HS-5 (cell line): ENCODE results near the gene PHOSPHO1.
"Not testable (repeated sequence)": the region's sequence is repeated elsewhere in the genome, so short reads cannot be mapped to it uniquely, and the experiment has no call there.

Experiments used
- DNase-seq: peaks from one replicate; pipeline ENCODE4 v3.0.0-alpha.2; 2012; ENCODE audit warnings: low read depth

Gene PHOSPHO1, protein sequence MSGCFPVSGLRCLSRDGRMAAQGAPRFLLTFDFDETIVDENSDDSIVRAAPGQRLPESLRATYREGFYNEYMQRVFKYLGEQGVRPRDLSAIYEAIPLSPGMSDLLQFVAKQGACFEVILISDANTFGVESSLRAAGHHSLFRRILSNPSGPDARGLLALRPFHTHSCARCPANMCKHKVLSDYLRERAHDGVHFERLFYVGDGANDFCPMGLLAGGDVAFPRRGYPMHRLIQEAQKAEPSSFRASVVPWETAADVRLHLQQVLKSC

DNA sequence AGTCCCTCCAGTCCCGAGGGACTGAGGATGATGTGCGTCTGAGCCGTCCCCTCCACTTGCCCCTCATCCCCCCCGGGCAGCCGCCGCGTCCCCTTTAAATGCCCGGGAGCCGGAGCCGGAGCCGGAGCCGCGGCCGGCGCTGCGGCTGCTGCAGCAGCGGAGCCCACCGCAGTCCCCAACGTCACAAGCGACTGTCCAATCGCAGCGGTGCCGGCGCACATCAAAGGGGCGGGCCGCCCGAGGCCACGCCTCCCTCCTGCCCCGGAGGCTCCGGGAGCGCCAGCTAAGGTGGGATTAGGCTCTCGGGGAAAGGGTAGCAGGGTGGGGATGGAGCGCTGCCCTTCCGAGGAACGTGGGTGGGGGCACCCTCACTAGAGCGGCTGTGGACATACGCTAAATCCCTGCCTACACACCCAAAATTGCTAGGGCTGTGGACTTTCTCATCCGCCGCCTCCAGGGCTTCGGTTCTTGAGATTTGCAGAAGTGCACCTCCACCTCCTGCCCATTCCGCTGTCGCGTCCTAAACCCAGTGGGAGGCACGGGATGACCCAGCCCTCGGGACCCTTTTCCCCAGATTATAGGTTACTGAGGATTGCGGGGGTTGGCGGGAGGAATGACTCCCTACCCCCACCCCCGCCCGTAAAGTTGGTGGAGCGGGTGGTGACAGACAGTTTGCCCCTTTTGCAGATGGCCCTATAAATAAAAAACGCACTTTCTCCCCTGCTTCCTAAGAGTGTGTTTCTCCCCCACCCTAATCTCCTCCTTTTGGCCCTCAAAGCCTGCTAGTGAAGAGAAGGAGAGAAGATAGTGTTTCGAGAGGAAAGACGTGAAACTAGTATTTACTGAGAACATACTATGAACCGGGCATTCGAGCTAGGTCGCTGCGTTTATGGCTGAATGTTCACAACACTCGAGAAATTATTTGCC is at the start of gene PHOSPHO1:
PHOSPHO1 (minus strand) TSS at position 152 of the 927 bp plus-strand sequence. CDS start 4,096 bp downstream, outside the sequence.
- no peak for DNase-seq

DNA sequence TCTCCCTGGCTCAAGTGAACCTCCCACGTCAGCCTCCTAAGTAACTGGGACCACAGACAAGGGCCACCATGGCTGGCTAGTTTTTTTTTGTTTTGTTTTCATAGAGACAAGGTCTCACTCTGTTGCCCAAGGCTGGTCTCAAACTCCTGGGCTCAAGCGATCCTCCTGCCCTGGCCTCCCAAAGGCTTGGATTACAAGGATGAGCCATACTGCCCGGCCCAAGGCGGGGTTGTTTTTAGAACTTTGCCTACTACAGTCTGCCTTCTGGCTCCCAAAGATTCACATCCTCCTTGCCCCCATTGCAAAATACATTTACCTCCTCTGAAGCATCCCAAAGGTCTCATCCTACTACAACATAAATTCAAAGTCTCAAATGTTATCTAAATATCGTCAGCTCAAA is 49.5 kb upstream of the PHOSPHO1 start:
- no peak for DNase-seq

DNA sequence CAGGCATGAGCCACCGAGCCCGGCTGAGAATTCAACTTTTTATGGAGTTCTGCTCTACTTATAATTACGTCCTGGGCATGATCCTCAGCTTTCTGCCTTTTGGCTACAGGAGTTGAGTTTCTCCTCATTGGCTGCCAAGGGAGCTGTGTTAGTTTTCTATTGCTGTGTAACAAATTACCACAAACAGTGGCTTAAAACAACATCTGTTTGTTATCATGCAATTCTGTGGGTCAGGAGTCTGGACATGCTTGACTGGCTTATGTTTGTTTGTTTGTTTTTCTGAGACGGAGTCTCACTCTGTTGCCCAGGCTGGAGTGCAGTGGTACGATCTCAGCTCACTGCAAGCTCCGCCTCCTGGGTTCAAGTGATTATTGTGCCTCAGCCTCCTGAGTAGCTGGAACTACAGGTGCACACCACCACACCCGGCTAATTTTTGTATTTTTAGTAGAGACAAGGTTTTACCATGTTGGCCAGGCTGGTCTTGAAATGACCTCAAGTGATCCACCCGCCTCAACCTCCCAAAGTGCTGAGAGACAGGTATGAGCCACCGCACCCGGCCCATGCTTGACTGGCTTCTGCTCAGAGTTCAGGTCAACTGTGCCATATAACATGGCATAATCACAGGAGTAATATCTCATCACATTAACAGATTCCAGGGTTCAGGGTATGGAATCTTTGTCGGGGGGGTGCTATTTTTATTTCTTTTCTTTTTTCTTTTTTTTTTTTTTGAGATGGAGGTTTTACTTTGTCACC is 48.9 kb upstream of the PHOSPHO1 start:
- DNase-seq, result not testable (repeated sequence)

DNA sequence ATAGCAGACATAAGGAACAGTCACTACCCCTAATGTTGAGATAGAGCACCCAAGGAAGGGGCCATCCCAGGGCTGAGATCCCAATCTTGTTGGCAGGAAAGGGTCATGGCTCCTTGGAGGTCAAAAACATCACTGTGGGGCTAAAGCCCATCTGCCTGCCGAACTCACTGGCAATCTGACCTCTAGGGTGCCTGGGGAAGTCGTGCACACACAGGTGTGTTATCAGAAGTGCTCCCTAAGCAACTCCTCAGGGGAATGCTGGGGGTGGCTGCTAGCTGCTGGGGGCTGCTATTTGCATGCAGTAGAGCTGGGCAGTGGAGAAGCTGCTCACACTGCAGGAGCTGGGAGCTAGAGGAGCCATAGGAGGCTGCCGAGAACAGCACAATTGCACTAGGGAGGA is 47.5 kb upstream of the PHOSPHO1 start:
- no peak for DNase-seq

DNA sequence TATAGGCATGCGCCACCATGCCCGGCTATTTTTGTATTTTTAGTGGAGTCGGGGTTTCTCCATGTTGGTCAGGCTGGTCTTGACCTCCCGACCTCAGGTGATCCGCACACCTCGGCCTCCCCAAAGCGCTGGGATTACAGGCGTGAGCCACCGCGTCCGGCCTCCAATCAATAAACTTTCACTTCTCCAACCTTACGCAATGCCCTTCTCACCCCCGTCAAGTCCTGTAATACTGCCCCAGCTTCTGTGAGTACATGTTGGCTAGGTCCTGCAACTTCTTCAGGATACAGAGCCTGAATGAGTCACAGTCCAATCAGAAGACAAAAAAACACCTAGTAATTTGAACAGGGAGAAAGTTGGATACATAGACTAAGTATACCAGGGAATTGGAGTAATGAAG is 47.1 kb upstream of the PHOSPHO1 start:
- DNase-seq, result no peak

DNA sequence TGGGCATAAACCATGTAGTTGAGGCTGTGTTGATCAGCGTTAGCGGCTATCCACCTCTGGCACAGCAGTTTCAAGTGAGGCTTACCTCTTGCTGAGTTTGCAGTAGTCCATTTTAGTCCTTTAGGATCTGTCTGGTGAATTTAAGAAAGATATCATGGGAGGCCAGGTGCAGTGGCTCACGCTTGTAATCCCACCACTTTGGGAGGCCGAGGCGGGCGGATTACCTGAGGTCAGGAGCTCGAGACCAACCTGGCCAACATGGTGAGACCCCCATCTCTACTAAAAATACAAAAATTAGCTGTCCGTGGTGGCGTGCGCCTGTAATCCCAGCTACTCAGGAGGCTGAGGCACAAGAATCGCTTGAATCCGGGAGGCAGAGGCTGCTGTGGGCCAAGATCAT is 45.4 kb upstream of the PHOSPHO1 start:
- not testable (repeated sequence) for DNase-seq

DNA sequence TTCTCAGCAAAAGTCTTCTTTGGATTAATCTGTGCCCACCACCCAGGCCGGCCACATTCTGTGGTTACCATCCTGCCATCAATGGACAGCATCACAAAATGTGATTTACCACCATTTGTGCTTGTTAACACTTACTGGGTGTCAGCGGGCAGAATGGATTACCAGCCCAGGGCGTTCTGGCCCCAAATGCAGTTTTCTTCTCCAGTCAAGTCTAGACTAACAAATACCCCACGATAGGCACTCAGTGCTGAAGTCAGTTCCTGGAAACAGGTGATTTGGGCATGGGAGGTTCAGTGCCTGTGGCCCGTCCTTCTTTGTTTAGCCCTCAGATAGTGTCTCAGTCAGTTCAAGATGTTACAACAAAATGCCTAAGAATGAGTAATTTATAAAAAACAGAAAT is 38.8 kb upstream of the PHOSPHO1 start:
- no peak for DNase-seq

DNA sequence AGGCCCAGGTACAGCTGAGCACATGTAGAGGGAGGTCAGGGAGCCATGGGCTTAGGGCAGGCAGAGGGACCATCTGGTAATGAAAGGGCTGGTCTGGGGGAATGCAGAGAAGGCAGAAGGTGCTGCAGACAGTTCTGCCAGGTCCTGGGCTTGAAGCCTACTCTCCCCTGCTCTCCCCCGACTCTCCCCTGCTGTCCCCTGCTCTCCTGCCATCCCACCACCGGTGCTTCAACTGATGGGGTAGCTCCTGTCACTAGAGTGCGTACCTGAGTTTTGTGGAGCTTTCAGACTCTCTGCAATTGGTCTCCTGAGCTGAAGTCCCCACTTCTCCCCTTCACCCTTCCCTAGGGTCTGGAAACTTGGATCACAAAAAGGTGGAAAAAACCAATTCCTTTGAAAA is 37.3 kb upstream of the PHOSPHO1 start:
- no peak for DNase-seq

DNA sequence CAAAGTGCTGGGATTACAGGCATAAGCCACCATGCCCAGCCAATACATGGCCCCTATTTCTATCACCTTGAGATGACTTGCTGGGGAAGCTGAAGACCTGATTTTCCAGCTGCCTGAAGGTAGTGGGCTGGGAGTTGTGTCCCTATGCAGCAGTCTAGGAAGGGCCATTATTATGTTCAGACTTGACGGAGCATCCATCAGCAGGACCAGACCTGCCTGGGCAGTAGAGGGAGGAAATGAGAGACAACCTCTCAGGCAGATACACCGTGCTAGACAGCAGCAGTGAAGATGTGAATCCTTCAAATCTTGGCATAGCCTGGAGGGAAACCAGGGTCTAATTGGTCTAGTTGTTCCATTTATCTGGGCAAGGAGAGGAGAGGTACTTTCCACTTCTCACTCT is 35.6 kb upstream of the PHOSPHO1 start:
- no peak for DNase-seq

DNA sequence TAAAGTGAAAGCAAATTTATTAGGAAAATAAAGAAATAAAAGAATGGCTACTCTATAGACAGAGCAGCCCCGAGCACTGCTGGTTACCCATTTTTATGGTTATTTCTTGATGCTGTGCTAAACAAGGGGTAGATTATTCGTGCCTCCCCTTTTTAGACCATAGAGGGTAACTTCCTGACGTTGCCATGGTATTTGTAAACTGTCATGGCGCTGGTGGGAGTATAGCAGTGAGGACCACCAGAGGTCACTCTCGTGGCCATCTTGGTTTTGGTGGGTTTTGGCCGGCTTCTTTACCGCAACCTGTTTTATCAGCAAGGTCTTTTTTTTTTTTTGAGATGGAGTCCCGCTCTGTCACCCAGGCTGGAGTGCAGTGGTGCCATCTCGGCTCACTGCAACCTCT is 31.0 kb upstream of the PHOSPHO1 start:
- not testable (repeated sequence) for DNase-seq

DNA sequence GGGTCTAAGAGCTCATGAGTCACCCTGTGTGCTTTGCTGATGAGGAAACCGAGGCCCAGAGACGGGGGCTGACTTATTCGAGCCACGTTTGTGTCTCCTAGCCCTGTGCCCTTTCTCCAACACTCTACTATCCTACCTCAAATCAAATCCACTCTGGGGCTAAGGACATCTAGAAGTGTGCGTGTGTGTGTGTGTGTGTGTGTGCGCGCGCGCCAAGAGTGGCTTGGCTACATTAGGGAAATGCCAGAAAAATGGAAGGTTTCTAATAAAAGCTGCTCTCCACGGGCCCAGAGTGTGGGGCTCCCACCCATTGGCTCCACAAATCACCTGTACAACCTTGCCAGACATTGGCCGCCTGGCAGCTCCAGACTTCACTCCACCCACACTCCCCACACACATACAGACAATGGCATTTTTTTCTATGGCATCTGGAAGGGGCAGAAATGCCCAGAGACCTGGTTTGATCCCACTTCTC is 30.3 kb upstream of the PHOSPHO1 start:
- DNase-seq, result no peak

DNA sequence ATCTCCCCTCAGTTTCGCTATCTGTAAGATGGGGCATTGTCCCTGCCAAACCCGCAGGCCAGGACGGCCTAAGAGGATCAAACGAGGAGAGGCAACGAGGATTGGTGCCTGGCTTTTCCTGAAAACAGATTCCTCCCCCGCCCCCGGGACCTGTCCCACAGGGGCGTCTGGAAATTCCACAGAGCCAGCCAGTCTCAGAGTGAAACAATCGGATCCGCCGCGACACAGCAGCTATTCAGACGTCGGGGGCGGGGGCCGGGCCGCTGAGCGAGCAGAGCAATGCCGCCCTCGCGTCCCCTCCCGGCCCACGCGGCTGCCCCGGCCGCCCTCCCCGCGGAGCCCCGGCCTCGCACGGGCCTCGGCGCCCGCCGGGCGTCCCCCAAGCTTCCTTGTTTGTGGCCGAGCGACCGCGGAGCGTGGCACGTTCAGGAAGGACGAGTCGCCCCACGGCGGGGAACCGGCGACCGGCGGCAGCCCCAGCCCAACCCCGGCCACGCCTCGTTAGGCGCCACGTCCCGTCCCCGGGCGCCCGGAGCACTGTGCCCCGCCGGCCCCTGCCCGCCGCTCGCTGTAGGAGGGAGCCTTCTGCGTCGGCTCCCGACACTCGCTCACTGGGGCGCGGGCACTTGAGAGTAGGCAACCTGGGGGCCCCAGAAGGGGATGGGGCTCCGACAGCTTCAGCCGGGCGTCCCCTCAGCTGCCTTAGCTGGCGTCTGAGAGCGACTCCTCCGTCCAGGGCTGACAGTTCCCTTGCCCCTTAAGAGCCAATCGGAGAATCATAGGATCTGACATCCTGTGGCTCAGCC is 29.6 kb upstream of the PHOSPHO1 start:
- DNase-seq, result peak; percentile 56

DNA sequence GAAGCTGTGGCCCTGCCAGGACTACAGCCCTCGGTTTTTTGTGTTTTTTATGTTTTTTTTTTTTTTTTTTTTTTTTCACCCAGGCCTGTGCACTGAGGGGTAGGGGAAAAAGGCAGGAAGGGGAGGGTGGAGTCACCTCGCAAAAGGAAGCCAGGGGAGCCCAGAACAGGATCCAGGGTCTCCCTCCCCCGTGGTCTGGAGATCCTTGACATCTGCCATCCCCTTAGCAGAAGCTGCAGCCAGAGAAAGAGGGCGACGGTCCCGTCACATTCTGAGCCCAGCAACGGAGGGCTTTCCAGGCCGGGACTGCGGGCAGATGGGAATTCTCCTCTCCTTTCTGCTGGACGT is 29.1 kb upstream of the PHOSPHO1 start:
- DNase-seq, result no peak

DNA sequence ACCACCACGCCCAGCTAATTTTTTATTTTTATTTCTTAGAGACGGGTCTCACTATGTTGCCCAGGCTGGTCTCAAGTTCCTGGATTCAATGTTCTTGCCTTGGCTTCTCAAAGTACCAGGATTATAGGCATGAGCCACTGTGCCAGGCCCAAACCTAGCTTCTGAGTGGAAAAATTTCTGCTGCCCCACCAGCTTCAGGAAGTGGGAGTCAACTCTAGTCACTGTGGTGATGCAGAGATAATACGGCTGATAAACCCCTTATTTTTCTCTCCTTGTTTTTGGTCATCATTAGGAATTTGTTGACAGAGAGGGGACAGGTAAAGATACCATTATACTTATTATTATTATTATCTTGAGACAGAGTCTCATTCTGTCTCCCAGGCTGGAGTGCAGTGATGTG is 27.8 kb upstream of the PHOSPHO1 start:
- DNase-seq, result no peak

DNA sequence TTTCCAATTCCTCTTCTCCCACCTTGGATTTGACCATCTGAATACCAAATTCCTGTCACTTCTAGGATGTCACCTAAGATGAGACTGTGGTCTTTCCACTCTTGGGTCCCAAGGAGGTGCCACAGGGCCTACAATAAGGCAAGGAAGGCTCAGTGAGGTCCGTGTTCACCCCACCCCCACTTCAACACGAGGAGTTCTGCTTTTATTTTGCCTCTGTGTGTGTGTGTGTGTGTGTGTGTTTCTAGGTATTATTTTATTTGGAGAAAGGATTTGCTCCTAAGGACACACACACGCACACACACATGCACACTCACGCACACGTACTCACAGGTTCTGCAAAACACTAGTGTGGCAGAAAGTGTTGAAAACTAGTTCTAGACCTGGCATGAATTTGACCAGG is 24.5 kb upstream of the PHOSPHO1 start:
- DNase-seq, result no peak

DNA sequence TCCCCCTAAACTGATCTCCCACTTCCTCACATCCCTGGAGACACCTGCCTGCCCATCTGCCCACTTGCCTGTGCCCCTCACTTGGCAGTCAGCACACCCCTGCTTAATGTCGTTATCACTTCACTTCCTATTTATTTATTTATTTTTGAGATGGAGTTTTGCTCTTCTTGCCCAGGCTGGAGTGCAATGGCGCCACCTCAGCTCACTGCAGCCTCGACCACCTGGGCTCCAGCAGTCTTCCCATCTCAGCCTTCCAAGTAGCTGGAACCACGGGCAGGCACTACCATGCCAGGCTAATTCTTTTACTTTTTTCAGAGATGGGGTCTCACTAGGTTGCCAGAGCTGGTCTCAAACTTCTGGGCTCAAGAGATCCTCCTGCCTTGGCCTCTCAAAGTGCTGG is 23.5 kb upstream of the PHOSPHO1 start:
- DNase-seq, result no peak

DNA sequence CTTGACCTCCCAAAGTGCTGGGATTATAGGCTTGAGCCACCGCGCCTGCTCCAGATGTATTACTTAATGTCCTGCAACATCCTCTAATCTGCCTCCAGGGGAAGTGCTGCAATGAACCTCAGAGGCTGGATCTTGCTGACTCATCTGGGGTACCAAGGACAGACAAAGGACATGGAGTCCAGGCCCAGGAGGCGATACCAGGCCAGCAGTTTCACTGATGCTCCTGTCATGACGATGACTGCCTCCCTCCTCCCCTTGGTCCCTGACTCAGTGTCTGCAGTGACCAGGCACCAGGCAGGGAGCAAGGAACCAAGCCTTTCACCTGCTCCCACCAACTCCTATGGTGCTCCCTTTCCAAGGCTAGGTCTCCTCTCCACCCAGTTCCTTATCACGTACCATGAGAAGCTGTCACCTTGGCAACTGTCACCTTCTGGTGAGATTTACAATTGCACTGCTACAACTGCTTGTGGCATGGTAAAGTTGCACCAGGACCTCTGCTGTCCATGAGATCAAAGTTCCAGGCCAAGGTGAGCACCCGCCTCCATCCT is 21.6 kb upstream of the PHOSPHO1 start:
- DNase-seq, result no peak

DNA sequence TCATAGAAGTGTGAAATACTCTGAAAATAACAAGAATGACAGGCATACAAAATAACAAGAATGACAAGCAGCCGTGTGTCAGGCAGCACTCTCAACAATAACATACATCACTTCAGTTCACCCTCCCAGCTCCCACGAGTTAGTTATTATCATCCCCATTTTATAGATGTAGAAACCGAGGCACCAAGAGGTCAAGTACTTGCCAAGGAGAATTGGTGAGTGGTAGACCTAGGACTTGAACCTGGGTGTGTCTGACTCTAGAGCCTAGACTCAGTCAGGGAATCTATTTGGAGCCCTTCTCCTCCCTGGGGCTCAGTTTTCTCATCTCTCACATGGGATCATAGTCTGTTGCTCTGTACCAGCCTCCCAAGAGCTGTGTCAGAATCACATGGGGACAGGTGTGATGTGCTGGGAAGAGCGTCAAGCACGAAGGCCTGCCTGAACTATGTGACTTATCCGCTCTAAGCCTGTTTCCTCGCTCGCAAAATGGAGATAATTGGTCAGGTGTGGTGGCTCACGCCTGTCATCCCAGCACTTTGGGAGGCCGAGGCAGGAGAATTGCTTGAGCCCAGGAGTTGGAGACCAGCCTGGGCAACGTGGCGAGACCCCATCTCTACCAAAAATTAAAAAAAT is 19.4 kb upstream of the PHOSPHO1 start:
- DNase-seq, result no peak

DNA sequence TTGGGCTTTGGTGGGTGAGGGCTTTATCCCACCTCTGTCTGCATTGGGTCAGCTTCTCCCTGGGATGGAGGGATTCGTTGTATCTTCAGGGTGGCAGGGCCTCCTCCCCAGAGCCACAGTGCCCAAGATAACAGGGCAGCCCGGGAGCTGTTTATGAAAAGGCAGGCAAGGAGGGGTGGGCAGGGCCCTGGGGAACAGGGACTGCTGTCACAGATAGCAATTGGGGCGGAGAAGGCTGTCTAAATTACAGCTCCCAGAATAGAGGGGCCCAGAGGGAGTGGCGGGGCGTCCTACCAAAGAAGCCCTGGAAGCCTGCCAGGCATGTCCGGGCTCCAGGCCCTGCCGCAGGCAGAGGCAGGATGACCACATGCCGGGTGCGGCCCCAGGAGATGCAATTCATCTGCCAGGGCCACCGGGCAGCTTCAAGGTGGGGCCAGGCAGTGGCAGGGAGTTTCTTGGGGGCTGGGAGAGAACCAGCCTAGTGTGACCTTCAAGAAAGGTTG is 18.8 kb upstream of the PHOSPHO1 start:
- DNase-seq, result no peak

DNA sequence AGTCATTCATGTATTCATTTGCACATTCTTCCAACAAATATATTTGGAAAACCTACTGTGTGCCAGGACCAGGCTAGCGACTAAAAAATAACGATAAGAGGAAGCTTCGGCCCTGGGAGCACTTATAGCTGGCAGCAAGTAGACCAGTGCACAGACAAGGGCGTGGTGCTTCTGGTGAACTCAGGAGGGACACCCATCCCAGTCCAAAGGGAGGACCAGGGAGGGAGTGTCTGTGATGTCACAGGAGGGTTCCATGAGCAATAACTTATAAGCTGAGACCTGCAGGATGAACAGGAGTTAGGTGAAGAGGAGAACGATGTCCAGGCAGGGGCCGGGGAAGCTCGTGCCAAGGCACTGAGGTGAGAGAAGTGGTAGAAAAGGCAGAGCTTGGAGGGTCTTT is 17.4 kb upstream of the PHOSPHO1 start:
- DNase-seq, result no peak

DNA sequence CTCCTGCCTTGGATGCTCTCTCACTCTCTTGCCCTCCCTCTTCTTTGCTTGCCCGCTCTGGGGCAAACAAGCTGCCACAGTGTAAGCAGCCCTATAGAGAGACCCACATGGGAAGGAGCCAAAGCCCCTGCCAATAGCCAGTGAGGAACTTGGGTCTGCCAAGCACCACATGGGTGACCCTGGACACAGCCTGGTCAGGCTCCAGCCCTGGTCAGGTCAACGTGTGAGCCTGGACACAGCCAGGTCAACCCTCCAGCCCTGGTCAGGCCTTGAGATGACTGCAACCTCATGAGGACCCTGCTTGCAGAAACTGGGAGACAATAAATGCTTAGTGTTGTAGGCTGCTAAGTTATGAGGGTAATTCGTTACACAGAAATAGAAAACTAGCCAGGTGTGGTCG is 14.3 kb upstream of the PHOSPHO1 start:
- no peak for DNase-seq
